Neural progenitor cell (in vitro differentiated cells): Measurements from ENCODE around the gene MRPL38.

Experiments
- EZH2 ChIP-seq: fragments of 200-600 bp; sonication (generic); IDR thresholded peaks from 2 replicates; pipeline ENCODE4 v1.6.1; 2017; ENCODE audit warnings: antibody characterized with exemption, mild to moderate bottlenecking, moderate library complexity
- TF ChIP-seq, protein P1 (sequence below): fragments of 200-600 bp; sonication (generic); IDR thresholded peaks from 2 replicates; pipeline ENCODE4 v1.5.1; 2017; ENCODE audit warnings: antibody characterized with exemption, mild to moderate bottlenecking

DNA sequence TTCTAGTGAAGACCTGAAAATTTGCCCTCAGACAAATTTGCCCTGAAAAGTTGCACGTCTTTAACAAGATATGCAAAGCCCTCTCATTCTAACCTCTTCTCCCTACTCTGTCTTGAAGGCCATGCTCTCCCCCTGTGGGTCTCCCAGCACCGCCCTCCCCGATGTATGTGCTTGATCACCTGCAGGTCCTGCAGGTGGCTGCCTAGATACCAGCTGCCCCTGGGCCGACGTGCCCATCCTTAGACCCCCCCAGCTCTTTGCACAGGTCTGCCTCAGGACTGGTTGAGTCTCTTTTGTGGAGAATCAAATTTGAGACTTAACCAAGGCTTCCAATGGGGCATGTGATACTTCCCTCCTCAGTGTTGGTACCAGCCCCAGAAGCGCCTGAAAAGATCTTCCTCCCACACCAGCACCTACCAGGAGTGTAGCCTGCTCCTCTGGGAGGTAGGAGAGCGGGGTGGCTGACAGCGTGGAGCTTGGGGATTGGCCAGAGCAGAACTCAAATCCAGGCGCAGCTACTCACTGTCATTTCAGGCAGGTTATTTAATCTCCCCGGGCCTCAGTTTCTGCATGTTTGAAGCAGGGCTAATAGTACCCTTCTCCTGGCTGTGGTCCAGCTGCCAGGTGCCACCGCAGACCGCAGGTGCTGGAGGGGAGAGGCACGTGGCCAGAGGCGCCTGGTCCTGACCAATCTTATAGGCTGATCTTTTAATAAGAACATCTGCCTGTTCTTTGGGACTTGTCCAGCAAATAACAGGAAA lies 4.5 kb upstream of the MRPL38 start:
- TF ChIP-seq, protein P1, sequence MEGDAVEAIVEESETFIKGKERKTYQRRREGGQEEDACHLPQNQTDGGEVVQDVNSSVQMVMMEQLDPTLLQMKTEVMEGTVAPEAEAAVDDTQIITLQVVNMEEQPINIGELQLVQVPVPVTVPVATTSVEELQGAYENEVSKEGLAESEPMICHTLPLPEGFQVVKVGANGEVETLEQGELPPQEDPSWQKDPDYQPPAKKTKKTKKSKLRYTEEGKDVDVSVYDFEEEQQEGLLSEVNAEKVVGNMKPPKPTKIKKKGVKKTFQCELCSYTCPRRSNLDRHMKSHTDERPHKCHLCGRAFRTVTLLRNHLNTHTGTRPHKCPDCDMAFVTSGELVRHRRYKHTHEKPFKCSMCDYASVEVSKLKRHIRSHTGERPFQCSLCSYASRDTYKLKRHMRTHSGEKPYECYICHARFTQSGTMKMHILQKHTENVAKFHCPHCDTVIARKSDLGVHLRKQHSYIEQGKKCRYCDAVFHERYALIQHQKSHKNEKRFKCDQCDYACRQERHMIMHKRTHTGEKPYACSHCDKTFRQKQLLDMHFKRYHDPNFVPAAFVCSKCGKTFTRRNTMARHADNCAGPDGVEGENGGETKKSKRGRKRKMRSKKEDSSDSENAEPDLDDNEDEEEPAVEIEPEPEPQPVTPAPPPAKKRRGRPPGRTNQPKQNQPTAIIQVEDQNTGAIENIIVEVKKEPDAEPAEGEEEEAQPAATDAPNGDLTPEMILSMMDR, result no peak
- no peak for TF ChIP-seq EZH2
